B cell (primary cell): Measurements from ENCODE around the gene NOL6. TPM values are rescaled to one million over a fixed set of nuclear protein-coding genes. Genes with fewer than 3 reads are reported as not detected.

Experiments used
- ATAC-seq: fragments of 200-7000 bp; cut with Tn5 transposase; one replicate; pipeline ENCODE4 v1.10.0; 2021; ENCODE audit warnings: low read depth, mild to moderate bottlenecking, moderate number of reproducible peaks, moderate library complexity
- CTCF ChIA-PET: fragments of 350-600 bp; sonication (Branson Sonifier 250); formaldehyde crosslinking; loops from one replicate; lab custom pipeline; 2021; ENCODE audit warnings: antibody characterized with exemption, inconsistent platforms; lab: Charles Lee
- POLR2A ChIA-PET: fragments of 350-600 bp; sonication (Branson Sonifier 250); formaldehyde crosslinking; loops from one replicate; lab custom pipeline; 2021; ENCODE audit warnings: antibody characterized with exemption; lab: Charles Lee
- DNase-seq: peaks from one replicate; pipeline ENCODE4 v3.0.0; 2013
- H2AFZ ChIP-seq: 2 replicates; pipeline ENCODE4 v1.6.1; 2012; ENCODE audit warnings: mild to moderate bottlenecking, low read depth, low read length; ENCODE audit not compliant: insufficient read depth, poor library complexity, severe bottlenecking
- H3K27ac ChIP-seq, 2 donors: 1 replicate in 1 of 2; 2 replicates in 1 of 2; pipeline ENCODE4 v1.5.1; 2012 to 2013; ENCODE audit warnings: low read length in 2 of 2, mild to moderate bottlenecking in 2 of 2, moderate library complexity in 1 of 2
- H3K27me3 ChIP-seq, 4 experiments: fragments of 200-600 bp in 1 of 4; sonication (generic) in 1 of 4; replicated peaks in 1 of 4; 1 replicate in 2 of 4; 2 replicates in 2 of 4; pipeline versions ENCODE4 v1.6.1 to v1.7.0; 2013 to 2016; ENCODE audit warnings: low read length in 3 of 4, mild to moderate bottlenecking in 2 of 4, mixed read lengths in 1 of 4, moderate library complexity in 1 of 4; ENCODE audit not compliant: insufficient read depth in 4 of 4, control insufficient read depth in 3 of 4; ENCODE audit errors: control extremely low read depth in 1 of 4
- H3K36me3 ChIP-seq, 2 experiments: replicated peaks in 1 of 2; 1 replicate in 1 of 2; 2 replicates in 1 of 2; pipeline versions ENCODE4 v1.6.1 to v1.7.1; 2013; ENCODE audit warnings: low read length in 1 of 2; ENCODE audit not compliant: insufficient read depth in 2 of 2, control insufficient read depth in 1 of 2; ENCODE audit errors: control extremely low read depth in 1 of 2, extremely low read depth in 1 of 2
- H3K4me1 ChIP-seq, 2 donors: fragments of 200-600 bp in 1 of 2; sonication (generic) in 1 of 2; 1 replicate in 1 of 2; 2 replicates in 1 of 2; pipeline versions ENCODE4 v1.5.1 to v1.6.1; 2013 to 2017; ENCODE audit warnings: low read length in 2 of 2; ENCODE audit not compliant: control insufficient read depth in 2 of 2, insufficient read depth in 2 of 2
- H3K4me2 ChIP-seq: replicated peaks from 2 replicates; pipeline ENCODE3; 2012; ENCODE audit warnings: mild to moderate bottlenecking, low read depth, low read length; ENCODE audit not compliant: poor library complexity, severe bottlenecking
- H3K4me3 ChIP-seq, 5 experiments: fragments of 200-600 bp in 1 of 5; sonication (generic) in 1 of 5; 1 replicate in 3 of 5; 2 replicates in 2 of 5; pipeline versions ENCODE4 v1.5.1 to v1.7.0; 2011 to 2016; ENCODE audit warnings: low read length in 4 of 5, mild to moderate bottlenecking in 4 of 5, low read depth in 2 of 5, control low read depth in 1 of 5, moderate library complexity in 1 of 5; ENCODE audit not compliant: insufficient read depth in 1 of 5; ENCODE audit errors: control extremely low read depth in 1 of 5, extremely low read depth in 1 of 5
- H3K79me2 ChIP-seq: fragments of 200-600 bp; sonication (generic); one replicate; pipeline ENCODE4 v1.6.0; 2016; ENCODE audit warnings: low read length; ENCODE audit not compliant: control insufficient read depth, insufficient read depth
- H3K9ac ChIP-seq: fragments of 200-600 bp; sonication (generic); 2 replicates; pipeline ENCODE4 v1.6.1; 2017; ENCODE audit warnings: mild to moderate bottlenecking, low read length, moderate library complexity
- H3K9me3 ChIP-seq, 3 donors: one replicate each; pipeline versions ENCODE4 v1.6.1 to v1.7.1; 2013; ENCODE audit warnings: low read length in 2 of 3; ENCODE audit not compliant: control insufficient read depth in 2 of 3, insufficient read depth in 1 of 3; ENCODE audit errors: control extremely low read depth in 1 of 3
- H4K20me1 ChIP-seq: 2 replicates; pipeline ENCODE4 v1.6.0; 2012; ENCODE audit warnings: mild to moderate bottlenecking, low read length; ENCODE audit not compliant: insufficient read depth, control insufficient read depth, poor library complexity, severe bottlenecking
- H3K27ac Mint-ChIP-seq: one replicate; pipeline ENCODE4 v1.8.0; 2021; ENCODE audit warnings: mixed read lengths
- H3K27me3 Mint-ChIP-seq: one replicate; pipeline ENCODE4 v1.8.0; 2021; ENCODE audit warnings: mixed read lengths
- H3K4me1 Mint-ChIP-seq: one replicate; pipeline ENCODE4 v1.8.0; 2021; ENCODE audit warnings: mixed read lengths
- H3K4me3 Mint-ChIP-seq: one replicate; pipeline ENCODE4 v1.8.0; 2021; ENCODE audit warnings: mixed read lengths
- H3K9me3 Mint-ChIP-seq: one replicate; pipeline ENCODE4 v1.8.0; 2022; ENCODE audit warnings: mixed read lengths; ENCODE audit not compliant: insufficient read depth
- CTCF ChIP-seq: fragments of 200-600 bp; IDR thresholded peaks from one replicate; pipeline ENCODE4 v1.8.0; 2022; ENCODE audit warnings: antibody characterized with exemption, mild to moderate bottlenecking
- EZH2 ChIP-seq: IDR thresholded peaks from 2 replicates; pipeline ENCODE4 v1.6.1; 2012; ENCODE audit warnings: borderline replicate concordance, low read depth, mild to moderate bottlenecking, moderate library complexity, low read length; ENCODE audit not compliant: insufficient read depth, poor library complexity, severe bottlenecking
- WGBS: methylation state at CpG from one replicate; pipeline ENCODE4 v1.1.5; 2013; ENCODE audit warnings: missing lambda C conversion rate; ENCODE audit not compliant: insufficient coverage; 5-methylcytosine and 5-hydroxymethylcytosine counted together
- intact Hi-C: fragments of 100-400 bp; cut with micrococcal nuclease; formaldehyde crosslinking; loops from one replicate; pipeline ENCODE4 v1.10.0; 2022
- polyA plus RNA-seq: library from polyadenylated mRNA; depleted of rRNA; stranded (reverse); fragments of >200 nt; gene quantifications from 2 replicates; pipeline ENCODE4 v1.2.3, GENCODE V29; 2012
- total RNA-seq, 2 donors: library from RNA; stranded (reverse); fragments of 120-200 nt in 1 of 2; gene quantifications; 1 replicate in 1 of 2; 2 replicates in 1 of 2; pipeline versions ENCODE4 v1.2.3 to v1.2.4, GENCODE V29; 2013 to 2022

Gene NOL6
- total and polyA plus RNA-seq, 2 donors (not counting 1 experiment from before 2014, with no cell fraction given), result 31.8 to 40.1 TPM

- no peaks in the 10 kb centered on the region for H4K20me1 ChIP-seq
- 85% methylated on average over 19 of the region's 24 CpGs for WGBS
- ATAC-seq (peak; percentile 84), DNase-seq (peak; percentile 64)
- H3K9me3 ChIP-seq, result no peaks in the 10 kb centered on the region
- peaks cover 0 to 4% of the 10 kb centered on the region in 2 donors for H3K4me1 ChIP-seq
- no peak overlapping the region for H3K27ac ChIP-seq
- POLR2A ChIA-PET, result interaction anchor here (0.6 kb wide), 1 partner anchor 29 kb away, joined by 7 read pairs; no protein-coding TSS in a partner anchor
- H3K36me3 ChIP-seq, result peaks cover 0 to 88% of the 10 kb centered on the region in 2 experiments
- H3K79me2 ChIP-seq, result peaks cover 8% of the 10 kb centered on the region
- Mint-ChIP-seq H3K9me3 (no peaks in the 10 kb centered on the region), H3K27me3 (no peaks in the 10 kb centered on the region), H3K4me3 (no peak overlapping the region), H3K4me1 (peaks cover 7% of the 10 kb centered on the region), H3K27ac (no peak overlapping the region)
- H3K27me3 ChIP-seq, result no peaks in the 10 kb centered on the region
- CTCF ChIA-PET, result interaction anchor here (0.8 to 3.4 kb wide), 18 partner anchors 9 to 185 kb away, joined by 3 to 24 read pairs (median 4); partner anchors contain the start of gene NFX1
- H3K4me2 ChIP-seq, result no peak overlapping the region
- peak; percentile 95 for TF ChIP-seq CTCF
- no peak for TF ChIP-seq EZH2
- no peak overlapping the region for H3K4me3 ChIP-seq
- H2AFZ ChIP-seq, result no peak overlapping the region
- H3K9ac ChIP-seq, result no peak overlapping the region
- intact Hi-C loops, result loop anchor here (1.0 to 2.0 kb wide), 2 partner anchors 64 to 180 kb away; partner anchors contain the start of gene AQP7
Observed at GRCh38 chr9:33466565-33467495, 6.9 kb downstream of the NOL6 start.
